Measurements from ENCODE around the gene NEO1.
"Not testable (repeated sequence)": the region's sequence is repeated elsewhere in the genome, so short reads cannot be mapped to it uniquely, and the experiment has no call there.

NEO1 gene

GRCh38 chr15:73296609-73297353, 244.5 kb downstream of the NEO1 start:
- peak overlapping the region; percentile 88 for H3K27ac ChIP-seq (replicated peaks)
- DNase-seq (ENCODE audit: low read depth in 1 of 2, low spot score in 1 of 2): no peak
- H3K27me3 ChIP-seq (ENCODE audit: insufficient read depth, poor library complexity, severe bottlenecking): no peaks in the 10 kb centered on the region
- no peak overlapping the region for H3K4me3 ChIP-seq (replicated peaks; ENCODE audit: insufficient read depth, low read length)
- TF ChIP-seq GABPA (IDR thresholded peaks at IDR 0.05; ENCODE audit: low read depth) (no peak), SPI1 (IDR thresholded peaks at IDR 0.05; ENCODE audit: borderline replicate concordance, low read depth) (no peak), CTCF (IDR thresholded peaks at IDR 0.05; ENCODE audit: insufficient read depth, low read length) (no peak), POLR2AphosphoS5 (IDR thresholded peaks at IDR 0.05; ENCODE audit: low read depth) (no peak)
- TF ChIP-seq, protein P1, sequence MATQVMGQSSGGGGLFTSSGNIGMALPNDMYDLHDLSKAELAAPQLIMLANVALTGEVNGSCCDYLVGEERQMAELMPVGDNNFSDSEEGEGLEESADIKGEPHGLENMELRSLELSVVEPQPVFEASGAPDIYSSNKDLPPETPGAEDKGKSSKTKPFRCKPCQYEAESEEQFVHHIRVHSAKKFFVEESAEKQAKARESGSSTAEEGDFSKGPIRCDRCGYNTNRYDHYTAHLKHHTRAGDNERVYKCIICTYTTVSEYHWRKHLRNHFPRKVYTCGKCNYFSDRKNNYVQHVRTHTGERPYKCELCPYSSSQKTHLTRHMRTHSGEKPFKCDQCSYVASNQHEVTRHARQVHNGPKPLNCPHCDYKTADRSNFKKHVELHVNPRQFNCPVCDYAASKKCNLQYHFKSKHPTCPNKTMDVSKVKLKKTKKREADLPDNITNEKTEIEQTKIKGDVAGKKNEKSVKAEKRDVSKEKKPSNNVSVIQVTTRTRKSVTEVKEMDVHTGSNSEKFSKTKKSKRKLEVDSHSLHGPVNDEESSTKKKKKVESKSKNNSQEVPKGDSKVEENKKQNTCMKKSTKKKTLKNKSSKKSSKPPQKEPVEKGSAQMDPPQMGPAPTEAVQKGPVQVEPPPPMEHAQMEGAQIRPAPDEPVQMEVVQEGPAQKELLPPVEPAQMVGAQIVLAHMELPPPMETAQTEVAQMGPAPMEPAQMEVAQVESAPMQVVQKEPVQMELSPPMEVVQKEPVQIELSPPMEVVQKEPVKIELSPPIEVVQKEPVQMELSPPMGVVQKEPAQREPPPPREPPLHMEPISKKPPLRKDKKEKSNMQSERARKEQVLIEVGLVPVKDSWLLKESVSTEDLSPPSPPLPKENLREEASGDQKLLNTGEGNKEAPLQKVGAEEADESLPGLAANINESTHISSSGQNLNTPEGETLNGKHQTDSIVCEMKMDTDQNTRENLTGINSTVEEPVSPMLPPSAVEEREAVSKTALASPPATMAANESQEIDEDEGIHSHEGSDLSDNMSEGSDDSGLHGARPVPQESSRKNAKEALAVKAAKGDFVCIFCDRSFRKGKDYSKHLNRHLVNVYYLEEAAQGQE (IDR thresholded peaks at IDR 0.05; ENCODE audit: insufficient replicate concordance, low read depth): no peak

GRCh38 chr15:73298522-73299245, 246.4 kb downstream of the NEO1 start:
- TF ChIP-seq GABPA (IDR thresholded peaks at IDR 0.05; ENCODE audit: low read depth) (no peak), CTCF (IDR thresholded peaks at IDR 0.05; ENCODE audit: insufficient read depth, low read length) (no peak), SPI1 (IDR thresholded peaks at IDR 0.05; ENCODE audit: borderline replicate concordance, low read depth) (no peak), POLR2AphosphoS5 (IDR thresholded peaks at IDR 0.05; ENCODE audit: low read depth) (no peak)
- TF ChIP-seq, protein P1 (IDR thresholded peaks at IDR 0.05; ENCODE audit: insufficient replicate concordance, low read depth): no peak
- Histone ChIP-seq H3K27ac (replicated peaks) (no peak overlapping the region), H3K27me3 (ENCODE audit: insufficient read depth, poor library complexity, severe bottlenecking) (no peaks in the 10 kb centered on the region), H3K4me3 (replicated peaks; ENCODE audit: insufficient read depth, low read length) (no peak overlapping the region)
- DNase-seq (ENCODE audit: low read depth in 1 of 2, low spot score in 1 of 2): no peak

DNA sequence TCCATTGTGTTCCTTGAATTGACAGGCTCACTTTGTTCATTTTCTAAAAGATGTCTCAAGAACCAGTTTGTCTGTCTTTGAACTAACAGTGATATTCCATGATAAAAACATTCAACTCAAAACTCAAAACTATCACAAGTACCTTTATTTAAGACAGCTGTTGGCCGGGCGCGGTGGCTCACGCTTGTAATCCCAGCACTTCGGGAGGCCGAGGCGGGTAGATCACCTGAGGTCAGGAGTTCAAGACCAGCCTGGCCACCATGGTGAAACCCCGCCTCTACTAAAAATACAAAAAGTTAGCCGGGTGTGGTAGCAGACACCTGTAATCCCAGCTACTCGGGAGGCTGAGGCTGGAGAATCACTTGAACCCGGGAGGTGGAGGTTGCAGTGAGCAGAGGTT, 248.0 kb downstream of the NEO1 start:
- not testable (repeated sequence) for DNase-seq (ENCODE audit: low read depth in 1 of 2, low spot score in 1 of 2); H3K27me3 ChIP-seq (ENCODE audit: insufficient read depth, poor library complexity, severe bottlenecking); H3K4me3 ChIP-seq (replicated peaks; ENCODE audit: insufficient read depth, low read length); H3K27ac ChIP-seq (replicated peaks)

GRCh38 chr15:73303636-73304035, 251.4 kb downstream of the NEO1 start:
- TF ChIP-seq POLR2AphosphoS5 (IDR thresholded peaks at IDR 0.05; ENCODE audit: low read depth): no peak
- TF ChIP-seq, protein P1 (IDR thresholded peaks at IDR 0.05; ENCODE audit: insufficient replicate concordance, low read depth): no peak
- TF ChIP-seq CTCF (IDR thresholded peaks at IDR 0.05; ENCODE audit: insufficient read depth, low read length): no peak
- TF ChIP-seq SPI1 (IDR thresholded peaks at IDR 0.05; ENCODE audit: borderline replicate concordance, low read depth): no peak; the same call in 1 of the 2 replicates
- no peak for TF ChIP-seq GABPA (IDR thresholded peaks at IDR 0.05; ENCODE audit: low read depth)
- peak overlapping the region; percentile 53 for H3K27ac ChIP-seq (replicated peaks)
- no peaks in the 10 kb centered on the region for H3K27me3 ChIP-seq (ENCODE audit: insufficient read depth, poor library complexity, severe bottlenecking)
- peak overlapping the region; percentile 12; the same call in 1 of the 2 replicates for H3K4me3 ChIP-seq (replicated peaks; ENCODE audit: insufficient read depth, low read length)
- DNase-seq (ENCODE audit: low read depth in 1 of 2, low spot score in 1 of 2): peak in 1 of 2 experiments; percentile 25
